GM12801 (cell line): ENCODE data around the gene OR5H1.

Source experiments
- CTCF ChIP-seq: IDR thresholded peaks from one replicate; pipeline ENCODE4 v1.5.1; 2011; ENCODE audit warnings: control low read depth; ENCODE audit not compliant: insufficient read length; ENCODE audit errors: extremely low read depth

The OR5H1 gene

GRCh38 chr3:98114264-98114663 is 16.3 kb upstream of the OR5H1 start:
- TF ChIP-seq CTCF = no peak

DNA sequence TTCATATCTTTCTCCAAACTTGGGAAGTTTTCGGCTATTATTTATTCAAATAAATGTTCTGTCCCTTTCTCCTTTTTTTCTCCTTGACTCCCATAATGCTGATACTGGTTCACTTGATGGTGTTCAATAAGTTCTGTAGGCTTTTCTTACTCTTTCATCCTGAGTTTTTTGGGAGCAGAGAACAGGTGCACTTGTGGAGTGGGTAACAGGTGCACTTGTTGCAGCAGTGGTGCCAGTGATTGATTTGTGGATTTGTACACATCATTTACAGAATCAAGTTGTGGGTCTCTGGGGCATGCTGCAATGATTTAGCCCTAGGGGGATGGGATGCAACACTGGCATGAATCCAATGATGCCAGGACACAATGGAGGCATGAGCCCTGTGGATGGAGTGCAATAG is 14.8 kb upstream of the OR5H1 start:
- TF ChIP-seq CTCF = no peak

DNA sequence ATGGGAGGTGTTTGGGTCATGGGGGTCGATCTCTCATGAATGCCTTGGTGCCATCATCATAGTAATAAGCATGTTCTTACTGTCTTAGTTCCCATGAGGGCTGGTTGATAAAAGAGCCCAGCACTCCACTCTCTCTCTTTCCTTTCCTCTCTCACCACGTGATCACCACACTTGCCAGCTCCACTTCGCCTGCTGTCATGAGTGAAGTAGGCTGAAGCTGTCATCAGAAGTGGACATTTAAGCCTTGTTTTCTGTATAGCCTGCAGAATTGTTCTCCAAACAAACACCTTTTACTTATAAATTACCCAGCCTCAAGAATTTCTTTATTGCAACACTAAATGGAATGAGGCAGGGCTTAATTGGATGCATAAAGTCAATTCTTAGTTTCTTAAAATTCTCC is 6.1 kb downstream of the OR5H1 start:
- TF ChIP-seq CTCF = no peak

GRCh38 chr3:98140531-98140930 is 10.0 kb downstream of the OR5H1 start:
- TF ChIP-seq CTCF = no peak

GRCh38 chr3:98147179-98147578 is 16.7 kb downstream of the OR5H1 start, which contains the start of gene OR5H14:
Gene OR5H14 (plus strand): TSS chr3:98147479. CDS start chr3:98149386, 1,907 bp downstream.
- TF ChIP-seq CTCF = no peak

DNA sequence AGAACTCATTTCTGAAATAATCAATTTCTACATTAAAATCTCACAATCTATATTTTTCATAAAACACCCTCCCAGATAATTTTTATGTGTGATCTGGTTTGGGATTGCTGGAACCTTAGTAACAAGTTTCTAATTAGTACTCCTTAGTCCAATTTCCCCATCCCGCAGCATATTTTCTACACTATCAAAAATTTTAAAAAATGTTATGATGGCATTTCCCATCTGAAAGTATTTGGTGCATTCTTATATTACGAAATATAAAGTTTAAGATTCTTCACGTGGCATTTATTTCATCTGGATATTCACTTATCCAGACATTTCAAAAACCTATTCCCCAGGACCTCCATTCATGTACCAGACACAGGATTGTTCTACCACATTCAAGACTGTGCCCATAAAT is 18.2 kb downstream of the OR5H1 start:
- TF ChIP-seq CTCF = no peak

DNA sequence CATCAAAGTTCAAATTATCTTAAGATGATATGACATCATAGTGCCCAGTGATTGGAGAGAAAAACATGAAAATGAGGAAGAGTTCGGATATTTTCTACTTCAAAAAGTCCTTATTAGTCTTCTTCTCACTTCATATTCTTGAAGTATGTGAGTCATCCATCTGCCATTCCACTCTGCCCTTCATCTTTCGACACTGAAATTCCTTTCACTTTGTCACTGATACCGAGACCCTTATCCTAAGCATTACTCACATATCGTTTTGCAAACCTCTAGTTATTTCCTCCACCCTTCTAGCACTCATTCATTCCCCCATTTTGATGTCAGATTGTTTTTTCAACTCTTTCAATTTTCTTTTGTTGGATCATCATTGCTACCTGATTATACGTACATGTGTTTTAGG is 20.7 kb downstream of the OR5H1 start:
- TF ChIP-seq CTCF = no peak

DNA sequence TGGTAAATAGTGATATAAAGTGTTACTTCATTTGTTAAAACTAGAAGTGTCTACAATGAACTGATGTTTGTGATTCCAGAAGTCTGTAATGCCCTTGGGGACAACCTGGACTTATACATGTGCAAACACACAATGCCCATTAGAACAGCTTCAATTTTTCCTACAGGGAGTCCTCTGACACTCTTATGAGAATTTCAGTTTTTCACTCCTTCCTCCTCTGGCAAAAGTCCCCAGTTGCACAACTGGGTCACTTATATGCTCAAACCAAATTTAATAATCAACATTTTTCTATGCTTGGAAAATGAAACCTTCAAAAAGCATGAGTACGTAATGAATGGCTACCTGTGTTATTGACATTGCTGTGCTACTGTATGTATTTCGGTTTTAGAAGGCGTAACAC is 35.9 kb downstream of the OR5H1 start, which contains the start of gene OR5H15:
Gene OR5H15 (plus strand): TSS at position 301 of the 400 bp plus-strand sequence. CDS start 2,004 bp downstream, outside the sequence.
- no peak for TF ChIP-seq CTCF
